Activated T-cell treated with anti-CD3 and anti-CD28 coated beads for 1 hour (primary cell): ENCODE measurements around the gene PEAK3.

Experiments used
- DNase-seq: peaks from one replicate; pipeline ENCODE4 v3.0.0-alpha.2; 2020; ENCODE audit warnings: low read depth

PEAK3 gene

GRCh38 chr19:2282062-2282861 is at the start of gene PEAK3:
Gene PEAK3 (minus strand): TSS chr19:2282175. CDS start chr19:2280931, 1,244 bp downstream.
- DNase-seq: no peak

- DNase-seq: no peak
These were observed 48.8 kb upstream of the PEAK3 start for GRCh38 chr19:2330632-2331284.

- no peak for DNase-seq
These were observed 48.3 kb upstream of the PEAK3 start for GRCh38 chr19:2330255-2330631.

GRCh38 chr19:2329501-2329916 is 47.5 kb upstream of the PEAK3 start:
- DNase-seq: no peak

- no peak for DNase-seq
These were observed 47.1 kb upstream of the PEAK3 start for GRCh38 chr19:2329149-2329478.

- DNase-seq: peak; percentile 91
These were observed 46.6 kb upstream of the PEAK3 start, which contains the start of the genes LSM7 and SPPL2B for GRCh38 chr19:2328401-2329148. Gene LSM7 (minus strand): TSS chr19:2328586. CDS start chr19:2328566, 20 bp downstream. Gene SPPL2B (plus strand): TSS chr19:2328684. CDS start chr19:2328710, 26 bp downstream.

GRCh38 chr19:2327773-2328400 is 45.9 kb upstream of the PEAK3 start:
- DNase-seq: no peak

GRCh38 chr19:2326699-2327360 is 44.9 kb upstream of the PEAK3 start:
- DNase-seq: no peak

- DNase-seq: no peak
These were observed 43.5 kb upstream of the PEAK3 start for GRCh38 chr19:2325281-2326046.

- no peak for DNase-seq
These were observed 42.4 kb upstream of the PEAK3 start for GRCh38 chr19:2324220-2324948.

GRCh38 chr19:2323707-2324106 is 41.7 kb upstream of the PEAK3 start:
- DNase-seq: no peak

GRCh38 chr19:2321565-2322283 is 39.7 kb upstream of the PEAK3 start:
- DNase-seq: no peak

GRCh38 chr19:2320939-2321338 is 39.0 kb upstream of the PEAK3 start:
- no peak for DNase-seq

- no peak for DNase-seq
These were observed 38.1 kb upstream of the PEAK3 start for GRCh38 chr19:2320049-2320448.

- no peak for DNase-seq
These were observed 37.6 kb upstream of the PEAK3 start for GRCh38 chr19:2319551-2319950.

- DNase-seq: no peak
These were observed 36.9 kb upstream of the PEAK3 start for GRCh38 chr19:2318923-2319322.

- DNase-seq: no peak
These were observed 35.8 kb upstream of the PEAK3 start for GRCh38 chr19:2317756-2318155.

- DNase-seq: no peak
These were observed 35.3 kb upstream of the PEAK3 start for GRCh38 chr19:2317300-2317699.

GRCh38 chr19:2315818-2316353 is 33.9 kb upstream of the PEAK3 start:
- DNase-seq: no peak
